Fibroblast of mammary gland (primary cell): ENCODE results near the gene SYT5.

Experiments
- DNase-seq: peaks from one replicate; pipeline ENCODE4 v3.0.0-alpha.2; 2010; ENCODE audit warnings: low read depth
- H3K4me3 ChIP-seq: 2 replicates; pipeline ENCODE4 v1.5.1; 2011; ENCODE audit warnings: low read depth, mild to moderate bottlenecking, low read length, moderate library complexity; ENCODE audit not compliant: control insufficient read depth
- TF ChIP-seq, protein P1 (sequence below): conservative IDR thresholded peaks from 2 replicates; pipeline ENCODE4 v1.5.1; 2011; ENCODE audit warnings: low read depth, low read length, inconsistent platforms; ENCODE audit not compliant: control insufficient read depth, insufficient read depth

Gene SYT5

DNA sequence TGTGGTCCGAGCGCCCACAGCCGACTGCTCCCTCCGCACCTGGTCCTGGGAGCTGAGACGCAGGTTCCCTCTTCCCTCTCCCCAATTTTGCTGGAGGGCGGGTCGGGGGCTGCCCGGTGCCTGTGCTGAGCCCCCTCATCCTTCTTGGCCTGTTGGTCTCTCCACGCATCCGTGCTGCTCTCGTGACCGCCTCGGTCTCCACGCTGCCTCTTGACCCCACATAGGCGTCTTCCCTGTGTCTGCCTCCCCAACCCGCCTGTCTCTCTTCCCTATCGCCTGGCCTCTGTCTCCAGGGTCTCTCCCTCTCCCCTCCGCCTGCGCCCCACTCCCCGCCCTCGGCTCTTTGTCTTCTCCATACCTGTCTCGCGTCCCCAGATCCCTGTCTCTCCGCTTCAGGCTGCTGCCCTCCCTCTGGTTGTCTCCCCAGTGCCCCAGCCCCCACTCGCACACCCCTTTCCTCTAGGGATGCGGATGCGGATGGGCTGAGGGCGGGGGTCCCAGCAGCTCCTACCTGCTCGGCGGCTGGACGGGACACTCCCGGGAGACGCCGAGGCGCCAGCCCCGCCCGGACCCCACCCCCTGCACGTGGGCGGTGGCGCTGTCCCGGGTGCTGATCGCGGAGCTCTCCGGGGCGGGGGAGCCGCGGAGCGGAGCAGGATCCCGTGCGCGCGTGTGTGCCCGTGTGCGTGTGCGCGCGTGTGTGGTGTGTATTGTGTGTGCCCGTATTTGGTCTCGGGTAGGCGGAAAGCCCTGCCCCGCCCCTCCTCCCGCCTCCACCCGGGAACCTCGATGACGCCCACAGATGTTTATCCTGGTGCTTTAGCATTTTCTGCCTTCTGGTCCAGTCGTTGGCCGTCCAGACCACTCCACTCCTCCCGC is at the start of gene SYT5:
Gene SYT5 (minus strand): TSS at position 684 of the 879 bp plus-strand sequence. CDS start 1,248 bp downstream, outside the sequence.
- TF ChIP-seq, protein P1, sequence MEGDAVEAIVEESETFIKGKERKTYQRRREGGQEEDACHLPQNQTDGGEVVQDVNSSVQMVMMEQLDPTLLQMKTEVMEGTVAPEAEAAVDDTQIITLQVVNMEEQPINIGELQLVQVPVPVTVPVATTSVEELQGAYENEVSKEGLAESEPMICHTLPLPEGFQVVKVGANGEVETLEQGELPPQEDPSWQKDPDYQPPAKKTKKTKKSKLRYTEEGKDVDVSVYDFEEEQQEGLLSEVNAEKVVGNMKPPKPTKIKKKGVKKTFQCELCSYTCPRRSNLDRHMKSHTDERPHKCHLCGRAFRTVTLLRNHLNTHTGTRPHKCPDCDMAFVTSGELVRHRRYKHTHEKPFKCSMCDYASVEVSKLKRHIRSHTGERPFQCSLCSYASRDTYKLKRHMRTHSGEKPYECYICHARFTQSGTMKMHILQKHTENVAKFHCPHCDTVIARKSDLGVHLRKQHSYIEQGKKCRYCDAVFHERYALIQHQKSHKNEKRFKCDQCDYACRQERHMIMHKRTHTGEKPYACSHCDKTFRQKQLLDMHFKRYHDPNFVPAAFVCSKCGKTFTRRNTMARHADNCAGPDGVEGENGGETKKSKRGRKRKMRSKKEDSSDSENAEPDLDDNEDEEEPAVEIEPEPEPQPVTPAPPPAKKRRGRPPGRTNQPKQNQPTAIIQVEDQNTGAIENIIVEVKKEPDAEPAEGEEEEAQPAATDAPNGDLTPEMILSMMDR: no peak
- peak within 1 kb of the TSS; percentile 29 for H3K4me3 ChIP-seq
- no peak for DNase-seq

DNA sequence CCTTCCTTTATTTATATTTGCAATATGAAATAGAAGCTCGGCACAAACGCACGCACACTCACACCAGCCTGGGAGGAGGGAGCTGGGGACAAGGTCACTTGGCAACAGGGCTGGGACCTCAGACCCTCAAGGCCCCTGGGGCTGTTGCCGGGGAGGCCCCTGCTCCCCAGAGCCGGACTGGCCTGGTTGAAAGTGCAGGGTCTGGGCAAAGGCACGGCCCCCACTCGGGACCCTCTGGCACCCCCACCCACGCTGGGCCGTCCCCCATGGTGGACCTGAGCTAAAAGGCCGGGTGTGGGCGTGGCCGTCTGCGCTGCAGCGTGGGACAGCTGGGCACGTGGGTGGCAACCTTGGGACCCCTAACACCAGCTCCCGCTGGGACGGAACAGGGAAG is 49.7 kb upstream of the SYT5 start:
- TF ChIP-seq, protein P1: no peak
- no peak for DNase-seq
- H3K4me3 ChIP-seq: no peak overlapping the region

DNA sequence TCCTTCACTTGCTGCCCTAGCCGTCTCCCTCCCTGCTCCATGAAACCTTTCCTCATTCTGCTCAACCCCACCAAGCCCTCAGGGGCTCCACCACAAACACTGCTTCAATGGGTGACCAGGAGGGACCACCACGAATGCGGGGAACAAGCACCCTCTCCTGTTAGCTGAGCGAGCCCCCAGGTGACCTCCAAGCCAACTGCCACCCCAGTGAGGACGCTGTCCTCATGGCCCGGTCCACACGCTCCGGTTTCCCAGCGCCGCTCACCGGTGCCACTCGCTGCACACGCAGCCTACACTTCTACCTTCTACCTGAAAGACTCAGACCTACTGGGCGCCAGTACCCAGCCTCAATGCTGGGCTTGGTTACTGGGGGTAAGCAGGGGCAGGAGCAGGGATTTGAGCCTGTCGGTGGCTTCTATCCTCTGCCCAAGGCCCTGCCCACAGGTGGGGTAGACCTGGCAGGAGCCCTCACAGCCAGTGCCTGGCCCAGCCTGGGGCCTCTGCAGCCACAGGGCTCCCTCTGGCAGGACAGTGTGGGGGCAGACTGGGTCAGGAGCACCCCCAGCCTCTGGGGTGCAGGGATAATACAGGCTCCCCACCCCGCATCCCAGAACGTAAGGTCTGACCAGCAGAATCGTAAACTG is 49.2 kb upstream of the SYT5 start:
- TF ChIP-seq, protein P1: no peak
- H3K4me3 ChIP-seq: no peak overlapping the region
- no peak for DNase-seq

DNA sequence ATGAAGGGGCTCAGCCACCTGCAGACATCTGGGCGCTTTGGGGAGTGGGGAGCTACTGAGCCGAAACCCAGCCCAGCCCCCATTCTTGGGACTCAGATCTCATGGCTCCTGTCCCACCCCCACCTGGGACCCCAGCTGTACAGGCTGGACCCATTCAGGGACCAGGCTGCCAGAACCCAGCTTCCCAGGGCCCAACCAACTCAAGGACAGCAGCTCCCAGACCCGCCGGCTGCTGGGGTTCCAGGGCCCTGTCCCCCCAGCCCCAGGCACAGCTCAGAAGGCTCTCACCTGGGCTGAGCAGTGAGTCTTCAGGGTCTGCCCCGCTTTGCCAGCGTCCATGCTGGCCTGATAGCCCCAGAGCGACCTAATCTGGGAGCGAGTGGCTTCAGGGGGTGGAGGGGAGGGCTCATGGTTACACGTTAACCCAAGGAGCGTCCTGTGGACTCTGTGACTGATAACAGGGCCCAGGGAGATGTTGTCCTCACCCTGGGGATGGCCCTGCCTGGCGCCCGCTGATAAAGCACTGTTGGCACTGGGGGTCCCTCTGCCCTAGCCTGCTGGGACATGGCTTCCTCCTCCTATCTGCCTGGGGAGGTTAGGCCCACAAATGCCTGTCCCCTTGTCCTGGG is 48.4 kb upstream of the SYT5 start, which contains the start of gene TMEM86B:
Gene TMEM86B (minus strand): TSS at position 361 of the 629 bp plus-strand sequence. CDS start 22 bp downstream, at position 339.
- DNase-seq: no peak
- TF ChIP-seq, protein P1: no peak
- no peak within 1 kb of the TSS for H3K4me3 ChIP-seq

DNA sequence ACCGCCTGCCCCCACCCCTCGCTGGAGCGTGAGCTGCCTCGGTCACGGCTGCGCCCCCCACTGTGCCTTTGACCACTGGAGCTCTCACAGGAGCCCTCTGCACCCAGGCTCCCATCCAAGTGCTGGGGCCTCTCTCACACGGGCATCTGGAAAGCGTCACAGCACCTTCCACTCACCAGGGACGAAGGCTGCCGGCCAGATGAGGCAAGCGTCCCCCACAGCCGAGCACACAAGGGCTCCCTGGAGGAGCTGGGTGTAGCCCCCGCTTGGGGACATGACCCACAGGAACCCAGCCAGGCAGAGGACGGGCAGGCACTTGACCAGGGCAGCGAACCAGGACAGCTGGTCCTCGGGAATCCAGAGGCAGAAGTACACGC is 47.9 kb upstream of the SYT5 start:
- H3K4me3 ChIP-seq: no peak overlapping the region
- TF ChIP-seq, protein P1: no peak
- no peak for DNase-seq

DNA sequence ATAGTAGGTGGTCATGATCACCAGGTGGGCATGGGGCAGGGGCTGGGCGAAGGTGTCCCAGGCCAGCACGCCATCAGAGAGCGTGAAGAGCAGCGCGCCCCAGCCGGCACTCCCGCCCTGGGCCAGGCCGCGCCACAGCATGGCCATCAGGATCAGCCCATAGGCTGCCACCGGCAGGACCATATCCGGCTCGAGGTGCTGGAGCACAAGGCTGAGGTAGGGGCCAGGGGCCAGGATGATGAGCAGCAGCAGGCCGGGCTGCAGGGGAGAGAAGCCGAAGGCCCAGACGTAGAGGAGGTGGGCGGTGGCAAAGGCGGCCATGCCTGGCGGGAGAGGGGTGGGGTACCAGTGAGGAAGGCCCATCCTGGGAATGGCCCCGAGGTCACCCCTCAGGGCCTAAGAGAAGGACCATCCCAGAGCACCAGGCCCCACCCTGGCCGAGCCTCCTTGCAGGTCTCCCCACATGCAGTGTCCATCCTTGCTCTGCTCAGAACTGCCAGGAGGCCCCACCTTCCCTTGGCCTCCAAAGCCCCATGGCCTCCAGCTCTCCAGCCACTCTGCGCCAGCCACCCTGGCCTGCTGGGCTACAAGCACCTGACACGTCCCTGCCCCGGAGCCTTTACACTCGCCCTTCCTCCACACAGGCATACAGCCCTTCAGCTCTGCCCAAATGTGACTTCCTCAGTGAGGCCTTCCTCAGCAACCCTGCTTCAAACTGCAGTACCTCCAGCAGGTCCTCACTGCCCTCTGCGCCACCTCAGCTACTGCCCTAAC is 47.3 kb upstream of the SYT5 start:
- TF ChIP-seq, protein P1: no peak
- no peak for DNase-seq
- H3K4me3 ChIP-seq: no peak overlapping the region
